WTC11 (cell line): ENCODE measurements around the gene FGFR4. TPM values are rescaled to one million over a fixed set of nuclear protein-coding genes. Genes with fewer than 3 reads are reported as not detected.

ENCODE experiments used
- ATAC-seq: fragments of 200-7000 bp; cut with Tn5 transposase; 2 replicates; pipeline ENCODE4 v1.10.0; 2021; ENCODE audit warnings: mild to moderate bottlenecking, moderate library complexity
- CTCF ChIA-PET: fragments of 300-600 bp; sonication (Branson Sonifier 250); formaldehyde crosslinking; loops from one replicate; lab custom pipeline; 2021; ENCODE audit warnings: antibody characterized with exemption; lab: Charles Lee
- POLR2A ChIA-PET: fragments of 350-600 bp; sonication (Branson Sonifier 250); formaldehyde crosslinking; loops from one replicate; lab custom pipeline; 2021; ENCODE audit warnings: antibody characterized with exemption; lab: Charles Lee
- DNase-seq: peaks from one replicate; pipeline ENCODE4 v3.0.0; 2021; ENCODE audit warnings: low spot score
- H3K27ac Mint-ChIP-seq: 2 replicates; pipeline ENCODE4 v1.8.0; 2021; ENCODE audit warnings: mixed read lengths
- H3K27me3 Mint-ChIP-seq: 2 replicates; pipeline ENCODE4 v1.8.0; 2021; ENCODE audit warnings: low read depth, mild to moderate bottlenecking, moderate library complexity, mixed read lengths
- H3K36me3 Mint-ChIP-seq: 2 replicates; pipeline ENCODE4 v1.8.0; 2021; ENCODE audit warnings: mixed read lengths
- H3K4me1 Mint-ChIP-seq: 2 replicates; pipeline ENCODE4 v1.8.0; 2022; ENCODE audit warnings: mixed read lengths
- H3K4me3 Mint-ChIP-seq: 2 replicates; pipeline ENCODE4 v1.8.0; 2021; ENCODE audit warnings: mild to moderate bottlenecking, moderate library complexity, mixed read lengths
- H3K9me3 Mint-ChIP-seq: 2 replicates; pipeline ENCODE4 v1.8.0; 2021; ENCODE audit warnings: mixed read lengths
- AR ChIP-seq: fragments of 250-450 bp; sonication (Bioruptor Pico); IDR thresholded peaks from 2 replicates; pipeline ENCODE4 v1.9.0; 2021; ENCODE audit warnings: mild to moderate bottlenecking
- ARID4B ChIP-seq: sonication (generic); formaldehyde crosslinking; IDR thresholded peaks from 2 replicates; pipeline ENCODE4 v1.8.0; 2023; ENCODE audit warnings: missing genetic modification reagents, mild to moderate bottlenecking, borderline replicate concordance
- ATF2 ChIP-seq: sonication (generic); formaldehyde crosslinking; IDR thresholded peaks from 2 replicates; pipeline ENCODE4 v1.8.1; 2022; ENCODE audit warnings: low read depth, missing genetic modification reagents, borderline replicate concordance
- ATF3 ChIP-seq: sonication (generic); formaldehyde crosslinking; conservative IDR thresholded peaks from 2 replicates; pipeline ENCODE4 v1.8.1; 2022; ENCODE audit warnings: mild to moderate bottlenecking, missing genetic modification reagents
- CREB1 ChIP-seq: sonication (generic); formaldehyde crosslinking; IDR thresholded peaks from 2 replicates; pipeline ENCODE4 v1.8.0; 2023; ENCODE audit warnings: mild to moderate bottlenecking, missing genetic modification reagents
- CREM ChIP-seq: sonication (generic); formaldehyde crosslinking; IDR thresholded peaks from 2 replicates; pipeline ENCODE4 v1.8.1; 2022; ENCODE audit warnings: mild to moderate bottlenecking, missing genetic modification reagents, moderate library complexity
- FOXP1 ChIP-seq: sonication (generic); formaldehyde crosslinking; IDR thresholded peaks from 2 replicates; pipeline ENCODE4 v1.8.0; 2022; ENCODE audit warnings: missing genetic modification reagents, mild to moderate bottlenecking, moderate library complexity, borderline replicate concordance
- JAZF1 ChIP-seq: fragments of 250-450 bp; sonication (Bioruptor Pico); IDR thresholded peaks from 2 replicates; pipeline ENCODE4 v1.9.0; 2021; ENCODE audit warnings: moderate library complexity, mild to moderate bottlenecking, inconsistent platforms
- MLX ChIP-seq: sonication (generic); formaldehyde crosslinking; IDR thresholded peaks from 2 replicates; pipeline ENCODE4 v1.8.1; 2023; ENCODE audit warnings: mild to moderate bottlenecking, missing genetic modification reagents, moderate library complexity
- NFATC4 ChIP-seq: fragments of 250-450 bp; sonication (Bioruptor Pico); IDR thresholded peaks from 2 replicates; pipeline ENCODE4 v1.9.0; 2021; ENCODE audit warnings: mild to moderate bottlenecking
- NR2C2 ChIP-seq: sonication (generic); formaldehyde crosslinking; IDR thresholded peaks from 2 replicates; pipeline ENCODE4 v1.8.0; 2022; ENCODE audit warnings: mild to moderate bottlenecking, missing genetic modification reagents
- RELA ChIP-seq: sonication (generic); formaldehyde crosslinking; IDR thresholded peaks from 2 replicates; pipeline ENCODE4 v1.8.1; 2022; ENCODE audit warnings: missing genetic modification reagents, mild to moderate bottlenecking, borderline replicate concordance
- USF2 ChIP-seq: sonication (generic); formaldehyde crosslinking; IDR thresholded peaks from 2 replicates; pipeline ENCODE4 v1.8.1; 2023; ENCODE audit warnings: mild to moderate bottlenecking, missing genetic modification reagents, moderate library complexity
- ZNF138 ChIP-seq: sonication (generic); formaldehyde crosslinking; conservative IDR thresholded peaks from 2 replicates; pipeline ENCODE4 v1.8.1; 2022; ENCODE audit warnings: mild to moderate bottlenecking, moderate library complexity, missing genetic modification reagents
- total RNA-seq: library from RNA; stranded (reverse); gene quantifications from 3 replicates; pipeline ENCODE4 v1.2.3, GENCODE V29; 2021

The FGFR4 gene
- total RNA-seq, 1 experiment from 2014 or later = 108 TPM

GRCh38 chr5:177092178-177093081 is 5.7 kb downstream of the FGFR4 start:
- Mint-ChIP-seq H3K9me3 (no peaks in the 10 kb centered on the region), H3K27ac (no peak overlapping the region), H3K4me3 (no peak overlapping the region), H3K36me3 (peaks cover 28% of the 10 kb centered on the region), H3K27me3 (no peaks in the 10 kb centered on the region), H3K4me1 (peaks cover 15% of the 10 kb centered on the region)
- no peak for DNase-seq
- TF ChIP-seq CREM (CRISPR knock-in tag) = no peak
- TF ChIP-seq CREB1 (CRISPR knock-in tag) = no peak
- no peak for TF ChIP-seq NFATC4
- TF ChIP-seq FOXP1 = no peak
- TF ChIP-seq JAZF1 (CRISPR knock-in tag) = no peak
- TF ChIP-seq ARID4B = no peak
- TF ChIP-seq AR (CRISPR knock-in tag) = no peak
- no peak for TF ChIP-seq ATF3
- TF ChIP-seq ZNF138 (CRISPR knock-in tag) = no peak
- TF ChIP-seq RELA (CRISPR knock-in tag) = no peak
- TF ChIP-seq ATF2 = no peak
- TF ChIP-seq USF2 (CRISPR knock-in tag) = no peak
- no peak for TF ChIP-seq NR2C2 (CRISPR knock-in tag)
- no peak for TF ChIP-seq MLX (CRISPR knock-in tag)
- CTCF ChIA-PET = no interaction called here
- no peak for ATAC-seq
- POLR2A ChIA-PET = no interaction called here
